Upper lobe of left lung (tissue), 4 donors: Measurements from ENCODE around the gene SMARCB1.

Source experiments
- POLR2AphosphoS5 ChIP-seq, 2 donors: sonication (generic); formaldehyde crosslinking; IDR thresholded peaks; one replicate each; pipeline ENCODE4 v1.5.1; 2017; ENCODE audit warnings: antibody characterized with exemption in 2 of 2
- TF ChIP-seq, protein P1 (sequence below), 6 experiments: fragments of 450-650 bp in 4 of 6; fragments of 200-600 bp in 2 of 6; sonication (generic) in 2 of 6; IDR thresholded peaks; one replicate each; pipeline ENCODE4 v1.5.1; 2016 to 2019; ENCODE audit warnings: antibody characterized with exemption in 6 of 6

DNA sequence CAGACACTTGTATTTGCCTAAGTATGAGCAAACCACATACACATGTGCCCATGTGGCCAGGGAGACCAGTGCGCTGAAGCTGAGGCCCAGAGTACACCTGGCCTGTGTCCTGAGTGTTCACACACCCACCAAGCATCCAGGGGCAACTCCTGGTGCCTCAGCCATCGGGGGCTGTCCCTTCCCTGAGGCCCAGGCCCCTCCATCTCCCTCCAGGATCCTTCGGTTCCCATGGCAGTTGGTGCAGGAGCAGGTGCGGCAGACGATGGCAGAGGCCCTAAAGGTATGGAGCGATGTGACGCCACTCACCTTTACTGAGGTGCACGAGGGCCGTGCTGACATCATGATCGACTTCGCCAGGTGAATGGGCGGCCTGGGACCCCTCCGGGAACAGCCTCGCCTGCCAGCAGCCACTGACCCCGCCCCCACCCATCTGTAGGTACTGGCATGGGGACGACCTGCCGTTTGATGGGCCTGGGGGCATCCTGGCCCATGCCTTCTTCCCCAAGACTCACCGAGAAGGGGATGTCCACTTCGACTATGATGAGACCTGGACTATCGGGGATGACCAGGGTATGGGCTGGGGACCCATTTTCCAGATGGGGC, 6.5 kb upstream of the SMARCB1 start:
- TF ChIP-seq POLR2AphosphoS5 (IDR thresholded peaks at IDR 0.05), result no peak
- TF ChIP-seq, protein P1, sequence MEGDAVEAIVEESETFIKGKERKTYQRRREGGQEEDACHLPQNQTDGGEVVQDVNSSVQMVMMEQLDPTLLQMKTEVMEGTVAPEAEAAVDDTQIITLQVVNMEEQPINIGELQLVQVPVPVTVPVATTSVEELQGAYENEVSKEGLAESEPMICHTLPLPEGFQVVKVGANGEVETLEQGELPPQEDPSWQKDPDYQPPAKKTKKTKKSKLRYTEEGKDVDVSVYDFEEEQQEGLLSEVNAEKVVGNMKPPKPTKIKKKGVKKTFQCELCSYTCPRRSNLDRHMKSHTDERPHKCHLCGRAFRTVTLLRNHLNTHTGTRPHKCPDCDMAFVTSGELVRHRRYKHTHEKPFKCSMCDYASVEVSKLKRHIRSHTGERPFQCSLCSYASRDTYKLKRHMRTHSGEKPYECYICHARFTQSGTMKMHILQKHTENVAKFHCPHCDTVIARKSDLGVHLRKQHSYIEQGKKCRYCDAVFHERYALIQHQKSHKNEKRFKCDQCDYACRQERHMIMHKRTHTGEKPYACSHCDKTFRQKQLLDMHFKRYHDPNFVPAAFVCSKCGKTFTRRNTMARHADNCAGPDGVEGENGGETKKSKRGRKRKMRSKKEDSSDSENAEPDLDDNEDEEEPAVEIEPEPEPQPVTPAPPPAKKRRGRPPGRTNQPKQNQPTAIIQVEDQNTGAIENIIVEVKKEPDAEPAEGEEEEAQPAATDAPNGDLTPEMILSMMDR (IDR thresholded peaks at IDR 0.05), result no peak
